NCI-H526 (cell line): ENCODE data around the gene TDRD6.
"Not testable (repeated sequence)": the region's sequence is repeated elsewhere in the genome, so short reads cannot be mapped to it uniquely, and the experiment has no call there.

Experiments
- DNase-seq, 2 experiments: peaks; one replicate each; lab custom pipeline; 2025; lab: John Stamatoyannopoulos, UW

TDRD6 gene, protein sequence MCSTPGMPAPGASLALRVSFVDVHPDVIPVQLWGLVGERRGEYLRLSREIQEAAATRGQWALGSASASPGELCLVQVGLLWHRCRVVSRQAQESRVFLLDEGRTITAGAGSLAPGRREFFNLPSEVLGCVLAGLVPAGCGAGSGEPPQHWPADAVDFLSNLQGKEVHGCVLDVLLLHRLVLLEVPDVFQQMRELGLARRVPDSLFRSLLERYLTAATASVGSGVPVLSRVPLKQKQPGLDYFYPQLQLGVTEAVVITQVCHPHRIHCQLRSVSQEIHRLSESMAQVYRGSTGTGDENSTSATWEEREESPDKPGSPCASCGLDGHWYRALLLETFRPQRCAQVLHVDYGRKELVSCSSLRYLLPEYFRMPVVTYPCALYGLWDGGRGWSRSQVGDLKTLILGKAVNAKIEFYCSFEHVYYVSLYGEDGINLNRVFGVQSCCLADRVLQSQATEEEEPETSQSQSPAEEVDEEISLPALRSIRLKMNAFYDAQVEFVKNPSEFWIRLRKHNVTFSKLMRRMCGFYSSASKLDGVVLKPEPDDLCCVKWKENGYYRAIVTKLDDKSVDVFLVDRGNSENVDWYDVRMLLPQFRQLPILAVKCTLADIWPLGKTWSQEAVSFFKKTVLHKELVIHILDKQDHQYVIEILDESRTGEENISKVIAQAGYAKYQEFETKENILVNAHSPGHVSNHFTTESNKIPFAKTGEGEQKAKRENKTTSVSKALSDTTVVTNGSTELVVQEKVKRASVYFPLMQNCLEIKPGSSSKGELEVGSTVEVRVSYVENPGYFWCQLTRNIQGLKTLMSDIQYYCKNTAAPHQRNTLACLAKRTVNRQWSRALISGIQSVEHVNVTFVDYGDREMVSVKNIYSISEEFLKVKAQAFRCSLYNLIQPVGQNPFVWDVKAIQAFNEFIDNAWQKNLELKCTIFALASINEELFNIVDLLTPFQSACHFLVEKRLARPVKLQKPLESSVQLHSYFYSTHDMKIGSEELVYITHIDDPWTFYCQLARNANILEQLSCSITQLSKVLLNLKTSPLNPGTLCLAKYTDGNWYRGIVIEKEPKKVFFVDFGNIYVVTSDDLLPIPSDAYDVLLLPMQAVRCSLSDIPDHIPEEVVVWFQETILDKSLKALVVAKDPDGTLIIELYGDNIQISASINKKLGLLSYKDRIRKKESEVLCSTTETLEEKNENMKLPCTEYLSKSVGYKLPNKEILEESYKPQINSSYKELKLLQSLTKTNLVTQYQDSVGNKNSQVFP (N-terminal part only)

GRCh38 chr6:46687619-46688097 is at the start of gene TDRD6:
Gene TDRD6, plus strand, starts transcription at chr6:46687885. Its CDS starts 244 bp downstream, at chr6:46688129.
- DNase-seq = no peak

GRCh38 chr6:46637933-46638332 is 49.8 kb upstream of the TDRD6 start:
- no peak for DNase-seq

GRCh38 chr6:46638650-46639049 is 49.0 kb upstream of the TDRD6 start:
- DNase-seq = no peak

DNA sequence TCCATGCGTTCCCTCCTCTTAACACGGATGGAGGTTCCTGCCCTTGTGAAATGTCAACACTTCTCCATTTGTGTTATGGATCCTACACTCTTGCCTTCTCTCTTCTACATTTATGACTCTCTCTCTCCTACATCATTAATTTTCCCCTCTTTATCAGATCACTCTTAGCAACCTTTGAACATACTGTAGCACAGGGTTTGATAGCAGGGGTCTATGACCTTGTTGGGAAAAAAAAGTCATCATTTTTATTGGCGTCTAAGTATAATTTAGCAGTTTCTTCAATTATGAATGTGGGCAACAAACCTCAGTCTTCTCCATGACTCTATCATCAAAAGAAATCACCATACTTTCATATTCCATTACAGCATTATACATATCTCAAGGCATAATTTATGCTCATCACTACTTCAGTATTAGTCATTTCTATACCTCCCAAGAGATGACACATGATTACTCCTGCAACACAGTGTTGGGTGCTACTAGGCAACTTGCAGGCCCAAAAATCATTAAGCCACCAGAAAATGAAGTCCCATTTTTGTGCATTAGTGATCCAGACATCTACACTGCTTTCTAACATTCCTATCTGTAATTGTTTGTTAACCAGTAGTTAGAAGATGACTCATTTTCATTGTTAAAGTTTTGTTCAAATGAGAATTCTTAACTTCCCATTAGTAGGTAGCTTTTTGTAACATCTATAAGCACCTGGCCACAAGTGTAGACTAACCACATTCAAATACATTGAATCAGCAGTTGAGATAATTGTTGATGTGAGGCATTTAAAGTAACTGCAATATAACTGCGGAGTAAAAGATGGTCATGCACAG is 44.5 kb upstream of the TDRD6 start:
- DNase-seq = no peak

GRCh38 chr6:46645265-46645664 is 42.4 kb upstream of the TDRD6 start:
- DNase-seq = no peak

DNA sequence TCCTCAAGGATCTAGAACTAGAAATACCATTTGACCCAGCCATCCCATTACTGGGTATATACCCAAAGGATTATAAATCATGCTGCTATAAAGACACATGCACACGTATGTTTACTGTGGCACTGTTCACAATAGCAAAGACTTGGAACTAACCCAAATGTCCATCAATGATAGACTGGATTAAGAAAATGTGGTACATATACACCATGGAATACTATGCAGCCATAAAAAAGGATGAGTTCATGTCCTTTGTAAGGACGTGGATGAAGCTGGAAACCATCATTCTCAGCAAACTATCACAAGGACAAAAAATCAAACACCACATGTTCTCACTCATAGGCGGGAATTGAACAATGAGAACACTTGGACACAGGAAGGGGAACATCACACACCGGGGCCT is 39.6 kb upstream of the TDRD6 start:
- not testable (repeated sequence) for DNase-seq

DNA sequence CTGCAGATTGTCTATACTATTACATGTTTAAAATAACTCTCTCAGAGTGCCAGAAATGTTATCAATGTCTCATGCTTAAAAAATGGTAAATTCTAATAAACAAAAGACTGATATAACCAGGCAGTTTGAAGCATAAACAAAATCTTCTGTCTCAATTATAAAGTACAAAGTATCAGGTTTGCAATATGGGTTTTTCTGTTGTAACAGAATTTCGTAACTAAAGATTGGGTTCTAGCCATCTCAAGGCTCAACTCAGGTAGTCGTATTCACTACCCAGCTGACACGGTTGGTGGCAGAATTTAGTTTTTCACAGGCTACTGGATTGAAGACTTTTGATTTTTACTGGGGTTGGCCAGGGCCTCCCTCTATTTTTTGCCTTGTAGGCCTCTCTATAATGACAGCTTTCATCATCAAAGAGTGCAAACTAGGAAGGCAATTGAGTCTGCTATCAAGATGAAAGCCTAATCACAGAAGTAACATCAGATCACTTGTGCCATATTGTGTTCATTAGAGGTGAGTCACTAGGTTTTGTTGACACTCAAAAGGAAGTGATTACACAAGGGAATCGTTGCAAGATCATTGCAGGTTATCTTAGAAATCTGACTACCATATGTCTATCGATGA is 38.7 kb upstream of the TDRD6 start:
- DNase-seq = no peak

DNA sequence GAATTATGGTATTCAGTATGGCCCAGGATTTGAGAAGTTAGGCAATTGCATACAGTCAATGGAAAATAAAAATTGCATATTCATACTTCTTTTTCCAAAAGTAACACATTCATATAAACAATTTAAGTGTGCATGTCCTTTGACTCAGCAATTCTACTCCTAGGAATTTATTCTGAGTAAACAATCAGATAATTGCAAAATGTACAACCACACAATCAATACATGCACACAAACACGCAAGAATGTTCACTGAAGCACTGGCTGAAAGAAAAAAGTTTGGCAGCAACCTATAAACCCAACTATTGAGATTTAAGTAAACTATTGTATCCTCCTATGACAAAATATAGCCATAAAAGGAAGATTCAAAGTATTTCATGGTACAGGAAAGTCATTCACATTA is 36.7 kb upstream of the TDRD6 start:
- DNase-seq = no peak

GRCh38 chr6:46651816-46652215 is 35.9 kb upstream of the TDRD6 start:
- DNase-seq = peak in 1 of 2 experiments; percentile 21

- peak in 1 of 2 experiments; percentile 33 for DNase-seq
These were observed 35.5 kb upstream of the TDRD6 start for GRCh38 chr6:46652232-46652602.

DNA sequence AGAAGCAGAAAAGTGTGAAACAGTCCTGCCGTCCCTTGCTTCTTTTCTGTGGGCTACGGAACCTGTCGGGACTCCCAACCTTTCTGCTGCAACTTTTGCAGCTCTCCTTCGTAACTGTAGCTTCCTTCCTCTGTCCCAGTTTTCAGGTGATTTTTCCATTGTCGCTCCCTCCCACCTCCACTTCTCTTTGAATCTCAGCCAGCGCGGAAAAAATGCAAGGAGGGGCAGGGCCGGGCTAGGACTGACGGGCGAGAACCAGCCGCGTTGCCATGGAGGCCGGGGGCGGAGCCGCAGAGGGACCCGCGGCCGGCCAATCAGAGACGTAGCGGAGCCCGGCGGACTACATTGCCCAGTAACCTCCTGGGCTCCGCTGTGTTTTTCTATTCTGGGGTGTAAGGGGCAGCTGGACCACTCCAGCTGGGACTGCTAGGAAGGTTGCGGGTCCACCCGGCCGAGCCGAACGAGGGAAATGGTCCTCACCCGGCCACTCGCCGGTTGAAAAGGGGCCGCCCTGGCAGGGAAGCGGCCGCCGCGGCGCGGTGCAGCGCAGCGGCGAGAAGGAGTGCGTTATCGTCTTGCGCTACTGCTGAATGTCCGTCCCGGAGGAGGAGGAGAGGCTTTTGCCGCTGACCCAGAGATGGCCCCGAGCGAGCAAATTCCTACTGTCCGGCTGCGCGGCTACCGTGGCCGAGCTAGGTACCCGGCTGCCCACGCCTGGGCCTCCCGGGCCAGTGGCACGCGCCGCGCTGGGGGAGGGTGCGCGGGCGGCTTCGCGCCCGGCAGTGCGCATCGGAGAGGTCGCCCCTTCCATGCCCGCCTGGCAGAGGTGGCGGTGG is 34.9 kb upstream of the TDRD6 start, which contains the start of the genes CYP39A1 and SLC25A27:
Gene CYP39A1, minus strand, starts transcription at position 216 of the 836 bp plus-strand sequence. CDS start 236 bp downstream, outside the sequence.
Gene SLC25A27, plus strand, starts transcription at position 373 of the 836 bp plus-strand sequence. Its CDS starts 218 bp downstream, at position 591.
- DNase-seq = peak; percentile 86 to 97

DNA sequence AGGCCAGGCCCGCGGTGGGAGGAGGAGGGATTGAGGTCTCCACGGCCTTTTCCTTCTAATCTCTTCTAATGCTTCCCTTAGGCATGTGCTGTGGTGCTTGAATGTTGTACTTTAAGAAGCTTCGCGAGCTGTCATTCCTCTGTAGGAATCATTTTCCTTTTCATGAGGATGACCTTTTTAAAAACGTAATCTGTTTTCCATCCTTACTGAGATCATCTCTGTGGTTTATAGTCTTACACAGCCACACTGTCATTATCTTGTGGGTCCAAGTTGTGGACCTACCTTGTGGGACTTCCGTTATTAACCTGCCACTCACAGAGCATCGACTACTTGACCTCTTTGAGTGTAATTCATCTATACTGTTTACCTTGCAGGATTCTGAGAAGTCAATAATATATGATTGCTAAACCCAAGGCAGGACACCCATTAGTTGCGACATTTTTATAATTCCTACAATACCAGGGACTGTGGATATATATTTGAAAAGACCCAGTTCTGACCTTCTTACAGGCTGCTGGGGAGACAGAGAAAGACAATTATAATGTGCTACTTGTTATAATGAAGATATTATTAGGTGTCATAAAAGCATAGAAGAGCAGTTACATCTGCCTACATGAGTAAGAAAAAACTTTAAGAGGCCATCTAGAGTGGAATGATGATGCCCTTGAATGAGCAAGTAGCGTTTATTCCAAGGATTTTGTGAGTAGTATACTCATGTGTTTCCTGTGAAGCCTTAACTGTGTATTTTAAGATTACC is 34.1 kb upstream of the TDRD6 start:
- DNase-seq = no peak

DNA sequence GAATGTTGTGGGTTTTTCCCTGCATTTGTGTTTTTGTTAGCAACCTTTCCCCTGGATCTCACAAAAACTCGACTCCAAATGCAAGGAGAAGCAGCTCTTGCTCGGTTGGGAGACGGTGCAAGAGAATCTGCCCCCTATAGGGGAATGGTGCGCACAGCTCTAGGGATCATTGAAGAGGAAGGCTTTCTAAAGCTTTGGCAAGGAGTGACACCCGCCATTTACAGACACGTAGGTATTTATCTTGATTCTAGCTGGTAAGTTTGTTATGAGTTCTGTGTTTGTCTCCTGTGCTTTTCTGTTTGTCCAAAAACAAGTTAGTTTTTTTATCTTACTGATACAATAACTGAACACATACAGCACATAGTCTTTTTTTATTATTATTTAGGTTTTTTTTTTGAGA is 31.9 kb upstream of the TDRD6 start:
- peak in 1 of 2 experiments; percentile 30 for DNase-seq

- no peak for DNase-seq
These were observed 30.0 kb upstream of the TDRD6 start for GRCh38 chr6:46657642-46658041.

DNA sequence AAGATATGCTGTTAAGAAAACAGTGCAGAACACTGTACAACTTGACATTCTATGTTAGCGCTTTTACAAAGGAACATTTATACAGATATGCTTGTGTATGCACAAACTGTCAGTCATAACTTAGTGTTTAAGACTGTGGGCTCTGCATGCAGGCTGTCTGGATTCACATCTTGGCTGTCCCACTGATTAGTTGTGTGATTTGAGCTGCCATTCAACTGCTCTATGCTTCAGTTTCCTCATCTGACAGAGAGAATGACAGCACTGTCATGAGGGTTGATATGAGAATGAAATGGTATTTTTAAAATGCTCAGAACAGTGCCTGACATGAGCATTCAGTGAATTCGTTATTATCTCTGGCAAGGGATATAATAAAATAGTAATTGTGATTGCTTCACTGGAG is 26.2 kb upstream of the TDRD6 start:
- DNase-seq = no peak

DNA sequence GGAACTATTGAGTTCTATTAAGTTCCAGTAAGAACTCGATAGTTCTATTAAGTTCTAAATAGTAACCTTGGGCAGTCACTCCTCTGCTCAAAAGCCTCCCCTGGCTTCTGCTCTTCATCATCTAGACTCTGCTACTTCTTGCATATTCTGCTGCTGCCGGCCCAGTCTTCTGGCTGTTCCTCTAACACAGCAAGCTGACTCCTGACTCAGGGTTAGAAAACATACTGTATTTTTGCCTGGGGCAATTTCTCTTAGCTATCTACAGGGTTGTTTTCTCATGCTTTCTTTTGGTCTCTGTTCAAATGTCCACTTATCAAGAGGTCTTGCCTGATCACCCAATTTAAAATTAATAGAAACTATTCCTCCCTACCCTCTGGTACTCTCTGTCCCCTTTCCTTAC is 20.3 kb upstream of the TDRD6 start:
- no peak for DNase-seq

DNA sequence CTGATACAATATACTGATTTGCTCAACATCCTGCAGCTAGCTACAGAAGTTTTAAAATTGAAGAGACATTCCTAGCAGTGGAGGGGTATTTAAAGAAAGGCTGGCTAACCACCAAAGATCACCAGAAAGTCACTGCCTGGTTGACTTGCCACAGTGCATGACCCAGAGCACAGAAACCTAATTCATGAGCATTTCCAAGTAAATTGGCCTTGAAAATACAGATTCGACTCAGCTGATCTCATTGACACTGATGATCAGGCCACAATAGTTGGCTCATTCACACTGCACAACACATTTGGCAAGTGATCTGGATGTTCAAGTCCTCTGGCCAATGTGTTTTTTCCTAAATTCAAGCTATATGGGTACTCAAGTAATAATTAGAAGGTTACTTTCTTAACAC is 13.3 kb upstream of the TDRD6 start:
- DNase-seq = no peak

- DNase-seq = no peak
These were observed 10.9 kb upstream of the TDRD6 start for GRCh38 chr6:46676604-46677313.
